T47D (cell line): ENCODE results near the gene IRX4.

Source experiments
- DNase-seq, 2 experiments: peaks; one replicate each; pipeline versions ENCODE4 v3.0.0 to v3.0.0-alpha.2; 2011 to 2012; ENCODE audit warnings: low read depth in 1 of 2, low spot score in 1 of 2
- JUND ChIP-seq: IDR thresholded peaks from 2 replicates; pipeline ENCODE4 v1.6.1; 2012; ENCODE audit warnings: low read depth
- in situ Hi-C: cut with HindIII; loops from 2 replicates; pipeline ENCODE4 v1.10.0; 2016; ENCODE audit warnings: low sequenced_read_pairs, low pct_unique_long_range_greater_than_20kb

Gene IRX4

DNA sequence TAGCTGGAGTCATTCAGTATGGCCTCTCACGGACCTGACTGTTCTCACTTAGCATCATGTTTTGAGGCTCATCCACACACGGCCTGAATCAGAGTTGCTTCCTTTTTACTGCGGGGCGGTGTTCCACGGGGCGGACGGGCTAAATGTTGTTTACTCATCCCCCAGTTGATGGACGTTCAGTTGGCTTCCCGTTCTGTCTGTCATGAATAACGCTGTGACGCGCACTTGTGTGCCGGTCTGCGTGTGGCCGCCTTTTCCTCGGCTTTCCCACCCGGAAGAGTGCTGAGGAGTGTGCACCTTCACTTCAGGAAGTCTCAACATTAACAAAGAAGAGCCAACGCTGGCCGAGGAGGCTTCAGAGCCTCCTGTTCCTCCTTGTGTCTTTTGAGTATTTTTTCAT is 39.0 kb upstream of the IRX4 start:
- in situ Hi-C loops, result no loop called here
- no peak for DNase-seq
- TF ChIP-seq JUND, result no peak

DNA sequence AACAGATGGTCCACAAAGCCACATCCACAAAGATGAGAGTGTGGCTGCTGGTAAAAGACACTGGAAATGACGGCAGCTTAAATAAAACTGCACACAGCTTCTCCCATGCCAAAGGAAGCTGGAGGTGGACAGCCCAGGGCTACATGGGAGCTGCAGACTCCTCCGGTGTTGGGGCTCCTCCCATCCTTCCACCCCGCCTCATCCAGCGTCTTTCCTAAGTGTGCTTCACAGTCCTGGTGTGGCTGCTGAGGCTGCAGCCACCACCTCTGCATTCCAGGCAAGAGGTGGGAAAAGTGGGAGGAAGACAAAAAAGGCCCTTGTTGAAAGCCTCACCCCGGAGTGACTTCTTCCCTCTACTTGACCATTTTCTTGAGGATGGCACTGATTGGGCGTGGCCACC is 37.0 kb upstream of the IRX4 start:
- no peak for TF ChIP-seq JUND
- in situ Hi-C loops, result no loop called here
- DNase-seq, result no peak

DNA sequence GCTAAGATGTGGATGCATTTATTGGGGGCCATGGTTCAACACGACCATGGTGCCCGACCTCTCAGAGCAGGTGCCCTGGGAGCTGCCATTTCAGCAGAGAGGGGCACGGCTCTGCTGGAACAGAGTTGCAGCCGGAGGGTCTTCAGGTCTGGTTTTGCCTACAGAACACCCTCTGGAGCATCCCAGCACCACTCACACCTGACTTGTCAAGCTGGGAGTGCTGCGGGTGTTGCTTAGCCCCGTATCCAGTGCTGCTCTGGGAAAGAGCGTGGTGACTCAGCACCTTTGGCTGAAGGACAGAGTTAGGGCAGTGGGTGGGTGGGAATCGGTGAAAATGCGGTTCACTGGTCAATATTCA is 36.5 kb upstream of the IRX4 start:
- no peak for DNase-seq
- no peak for TF ChIP-seq JUND
- in situ Hi-C loops, result no loop called here

DNA sequence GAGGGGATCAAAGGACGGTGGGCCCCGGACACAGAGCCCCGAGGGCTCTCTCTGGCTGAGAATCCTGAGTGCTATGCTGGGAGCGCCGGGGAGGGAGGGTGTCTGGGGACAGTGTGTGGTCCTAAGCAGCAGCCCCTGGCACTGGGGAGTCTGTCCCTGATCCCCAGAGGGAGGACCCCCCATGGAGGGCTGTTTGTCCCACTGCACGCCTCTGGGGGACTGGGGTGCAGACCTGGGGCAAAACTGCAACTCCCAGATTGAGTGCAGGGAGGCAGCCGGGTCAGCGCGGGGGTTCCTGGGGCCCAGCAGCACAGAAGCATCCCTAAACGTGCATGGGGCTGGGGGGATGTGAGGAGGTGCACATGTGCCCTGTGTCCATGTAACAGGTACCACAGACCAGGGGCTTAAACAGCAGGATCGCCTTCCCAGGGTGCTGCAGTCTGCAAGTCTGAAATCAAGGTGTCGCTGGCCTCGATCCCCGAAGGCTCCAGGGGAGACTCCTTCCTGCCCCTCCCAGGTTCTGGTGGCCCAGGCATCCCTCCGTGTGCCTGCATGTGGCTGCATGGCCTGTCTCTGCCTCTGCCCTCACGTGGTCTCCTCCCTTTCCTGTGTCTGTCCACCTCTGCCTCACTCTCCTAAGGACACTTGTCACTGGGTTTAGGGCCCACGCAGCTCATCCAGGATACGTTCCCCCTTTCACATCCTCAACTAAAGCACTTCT is 35.9 kb upstream of the IRX4 start:
- in situ Hi-C loops, result no loop called here
- TF ChIP-seq JUND, result no peak
- no peak for DNase-seq

DNA sequence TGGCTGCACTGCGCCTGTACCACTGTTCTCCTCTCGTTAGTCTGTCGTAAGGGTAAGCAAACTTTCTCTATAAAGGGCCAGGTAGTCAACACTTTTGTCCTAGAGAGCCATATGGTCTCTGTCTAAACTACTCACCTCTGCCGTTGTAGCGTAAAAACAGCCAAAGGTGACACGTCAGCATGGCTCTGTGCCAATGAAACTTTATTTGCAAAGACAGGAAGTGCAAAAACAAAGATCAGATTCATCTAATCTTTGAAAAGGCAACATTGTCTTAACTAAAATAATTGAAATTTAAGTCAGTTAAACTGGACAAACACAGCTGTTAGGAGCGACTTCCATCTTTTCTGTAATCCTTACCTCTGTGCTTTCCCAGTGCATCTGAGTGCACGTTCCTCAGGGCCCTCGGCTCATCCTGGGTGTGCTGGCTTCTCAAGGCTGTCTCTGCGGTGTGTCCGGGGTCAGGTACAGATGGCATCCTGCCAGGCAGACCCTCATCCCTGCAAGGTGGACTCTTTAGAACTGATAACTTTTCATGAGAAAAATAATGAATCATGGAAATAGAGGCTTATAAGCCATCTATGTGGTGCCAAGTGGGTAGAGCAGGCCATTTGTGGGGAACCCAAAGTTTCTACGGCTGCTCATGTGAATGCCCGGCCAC is 35.2 kb upstream of the IRX4 start:
- in situ Hi-C loops, result no loop called here
- DNase-seq, result peak in 1 of 2 experiments; percentile 10
- no peak for TF ChIP-seq JUND

DNA sequence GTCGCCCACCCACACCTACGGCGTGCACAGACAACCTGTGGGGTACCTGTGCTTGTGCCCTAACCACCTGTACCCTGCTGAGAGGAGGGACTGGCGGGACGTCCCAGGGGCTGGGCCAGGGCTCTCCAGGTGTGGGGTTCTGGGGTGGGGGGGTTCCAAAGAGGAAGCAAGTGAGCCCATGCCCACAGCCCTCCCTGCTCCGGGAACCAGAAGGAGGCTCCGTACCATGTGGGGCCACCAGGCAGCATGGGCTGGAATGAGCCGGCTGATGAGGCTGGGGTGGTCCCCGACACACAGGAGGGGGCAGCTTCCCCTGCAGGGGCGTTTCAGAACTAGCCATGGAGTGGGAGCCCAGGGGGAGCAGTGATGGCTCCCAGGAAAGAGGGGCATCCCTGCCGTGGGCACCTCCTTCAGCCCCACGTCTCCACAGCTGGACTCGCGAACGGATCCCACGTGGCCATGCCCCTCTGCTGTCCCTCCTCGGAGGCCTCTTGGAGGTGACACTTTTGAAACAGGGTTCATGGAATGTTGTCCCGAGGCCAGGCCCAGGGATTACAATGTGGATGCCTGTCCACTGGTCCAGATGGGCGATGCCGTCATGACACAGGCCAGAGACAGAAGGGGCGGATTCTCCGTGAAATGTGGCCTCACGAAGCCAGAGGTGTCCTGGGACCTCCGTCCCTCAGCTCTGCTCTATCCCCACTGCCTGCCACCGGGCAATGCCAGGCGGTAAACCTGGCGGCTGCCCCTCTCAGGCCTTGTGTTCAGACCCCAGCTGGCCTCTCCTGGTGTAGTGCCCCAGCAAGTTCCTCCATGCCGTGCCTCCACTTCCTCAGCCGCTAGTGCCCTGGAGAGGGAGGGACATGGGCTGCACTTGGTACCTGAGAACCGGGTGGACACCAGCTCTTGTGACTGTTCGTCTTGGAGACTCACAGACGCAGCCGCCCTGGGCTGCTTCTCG is 33.6 kb upstream of the IRX4 start:
- no peak for TF ChIP-seq JUND

DNA sequence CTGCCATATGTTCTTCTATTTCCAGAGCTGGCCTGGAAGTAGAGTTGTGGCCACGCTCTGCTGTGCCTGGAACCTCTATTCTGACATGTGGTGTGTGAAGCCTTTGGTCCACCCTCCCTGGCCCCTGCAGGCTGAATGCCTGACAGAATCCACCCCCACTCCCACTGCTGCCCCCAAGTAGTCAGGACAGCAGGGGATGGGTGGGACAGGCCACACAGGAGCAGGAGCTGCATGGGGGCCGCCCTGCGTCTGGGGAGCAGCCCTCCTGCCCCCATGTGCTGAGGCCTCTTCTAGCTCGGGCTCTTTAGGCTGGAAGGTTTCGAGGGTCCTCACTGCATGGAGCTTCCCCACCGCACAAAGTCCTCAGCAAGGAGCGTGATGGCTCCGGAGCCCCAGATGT is 32.6 kb upstream of the IRX4 start:
- DNase-seq, result no peak
- TF ChIP-seq JUND, result no peak

More for the DNA sequence above, 33.6 kb upstream of the IRX4 start:
- DNase-seq, result no peak
- in situ Hi-C loops, result no loop called here

DNA sequence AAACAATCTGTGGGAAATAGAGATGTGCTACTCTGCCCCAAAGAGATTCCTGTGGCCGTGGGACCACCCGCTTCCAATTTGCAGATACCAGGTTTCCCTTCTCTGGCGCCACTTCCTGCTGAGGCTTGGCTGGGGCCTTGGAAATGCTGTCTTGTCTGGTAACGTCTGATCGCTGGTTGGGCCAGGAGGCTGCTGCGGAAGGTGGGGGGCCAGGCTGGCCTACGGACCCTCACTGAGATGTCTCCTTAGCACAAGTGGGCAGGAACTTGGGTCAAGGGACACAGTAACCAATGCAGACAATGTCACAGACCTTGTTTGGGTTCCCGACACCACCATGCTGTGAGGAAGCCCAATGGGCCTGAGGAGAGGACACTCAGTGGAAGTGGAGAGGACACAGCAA is 31.7 kb upstream of the IRX4 start:
- TF ChIP-seq JUND, result no peak
- DNase-seq, result no peak
- in situ Hi-C loops, result no loop called here

More for the DNA sequence above, 32.6 kb upstream of the IRX4 start:
- in situ Hi-C loops, result no loop called here

DNA sequence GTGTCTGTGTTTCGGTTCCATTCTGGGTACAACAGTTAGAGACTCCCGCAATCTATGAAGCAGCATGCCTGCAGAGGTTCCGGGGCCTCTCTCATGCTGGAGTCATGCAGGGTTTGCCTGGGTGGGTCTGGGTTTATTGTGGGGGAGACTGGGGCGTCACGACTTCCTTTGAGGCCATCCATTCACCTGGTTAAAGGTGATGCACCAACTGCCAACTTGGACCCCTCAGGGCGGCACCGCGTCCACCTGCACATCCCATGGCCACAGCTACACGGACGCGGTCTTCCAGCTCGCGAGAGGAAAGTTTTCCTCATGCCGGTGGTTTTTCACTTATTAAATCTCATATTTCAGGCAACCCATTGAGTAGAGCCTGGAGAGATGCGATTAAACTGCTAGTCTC is 30.9 kb upstream of the IRX4 start:
- DNase-seq, result no peak
- no peak for TF ChIP-seq JUND
- in situ Hi-C loops, result no loop called here

DNA sequence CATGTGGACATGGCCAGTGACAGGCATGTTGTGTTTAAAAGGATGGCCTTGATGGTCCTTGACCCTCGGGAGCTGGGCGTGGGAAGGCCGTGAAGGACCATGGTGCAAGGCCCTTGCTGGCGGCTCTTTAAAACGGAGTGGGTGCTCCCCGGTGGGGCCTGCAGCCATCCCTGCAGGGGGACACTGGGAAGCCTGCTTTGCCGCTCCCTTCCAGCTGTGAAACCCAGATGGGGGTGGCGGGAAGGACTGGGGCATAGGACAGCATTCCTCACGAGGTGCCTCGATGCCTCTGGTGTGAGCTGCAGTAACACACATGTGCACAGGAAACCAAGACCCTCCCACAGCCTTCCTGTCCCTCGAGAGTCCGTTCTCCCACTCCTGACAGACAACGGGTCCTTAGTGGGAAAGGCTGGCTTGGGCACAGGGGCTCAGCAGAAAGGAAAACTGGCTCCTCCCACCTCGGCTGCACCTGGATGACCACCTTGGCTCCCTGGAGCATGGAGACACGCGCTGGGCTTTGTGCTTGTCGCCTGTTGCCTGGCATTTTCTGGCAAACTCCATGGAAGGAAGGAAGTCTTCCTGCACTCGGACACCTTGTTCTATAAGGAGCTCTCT is 30.3 kb upstream of the IRX4 start:
- no peak for DNase-seq
- in situ Hi-C loops, result no loop called here

DNA sequence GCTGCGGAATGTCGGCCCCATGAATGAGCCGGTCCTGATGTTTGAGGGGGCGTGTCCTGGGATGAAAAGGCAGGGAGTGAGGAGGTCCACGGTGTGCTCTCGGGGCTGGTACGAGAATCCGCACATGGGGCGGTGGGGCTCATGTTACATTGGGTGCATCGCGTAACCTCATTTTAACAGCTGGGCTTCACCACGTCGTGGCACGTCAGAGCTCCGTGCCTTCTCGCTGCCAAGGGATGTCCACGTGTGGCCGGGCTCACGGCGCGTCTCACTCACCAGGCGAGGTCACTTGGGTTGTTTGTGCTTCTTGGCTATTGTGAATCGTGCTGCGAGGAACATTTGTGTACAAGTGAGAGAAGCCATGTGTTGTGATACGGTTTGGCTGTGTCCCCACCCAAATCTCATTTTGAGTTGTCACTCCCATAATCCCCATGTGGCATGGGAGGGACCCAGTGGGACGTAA is 29.1 kb upstream of the IRX4 start:
- DNase-seq, result no peak
- no peak for TF ChIP-seq JUND
- in situ Hi-C loops, result no loop called here

More for the DNA sequence above, 30.3 kb upstream of the IRX4 start:
- TF ChIP-seq JUND, result no peak

DNA sequence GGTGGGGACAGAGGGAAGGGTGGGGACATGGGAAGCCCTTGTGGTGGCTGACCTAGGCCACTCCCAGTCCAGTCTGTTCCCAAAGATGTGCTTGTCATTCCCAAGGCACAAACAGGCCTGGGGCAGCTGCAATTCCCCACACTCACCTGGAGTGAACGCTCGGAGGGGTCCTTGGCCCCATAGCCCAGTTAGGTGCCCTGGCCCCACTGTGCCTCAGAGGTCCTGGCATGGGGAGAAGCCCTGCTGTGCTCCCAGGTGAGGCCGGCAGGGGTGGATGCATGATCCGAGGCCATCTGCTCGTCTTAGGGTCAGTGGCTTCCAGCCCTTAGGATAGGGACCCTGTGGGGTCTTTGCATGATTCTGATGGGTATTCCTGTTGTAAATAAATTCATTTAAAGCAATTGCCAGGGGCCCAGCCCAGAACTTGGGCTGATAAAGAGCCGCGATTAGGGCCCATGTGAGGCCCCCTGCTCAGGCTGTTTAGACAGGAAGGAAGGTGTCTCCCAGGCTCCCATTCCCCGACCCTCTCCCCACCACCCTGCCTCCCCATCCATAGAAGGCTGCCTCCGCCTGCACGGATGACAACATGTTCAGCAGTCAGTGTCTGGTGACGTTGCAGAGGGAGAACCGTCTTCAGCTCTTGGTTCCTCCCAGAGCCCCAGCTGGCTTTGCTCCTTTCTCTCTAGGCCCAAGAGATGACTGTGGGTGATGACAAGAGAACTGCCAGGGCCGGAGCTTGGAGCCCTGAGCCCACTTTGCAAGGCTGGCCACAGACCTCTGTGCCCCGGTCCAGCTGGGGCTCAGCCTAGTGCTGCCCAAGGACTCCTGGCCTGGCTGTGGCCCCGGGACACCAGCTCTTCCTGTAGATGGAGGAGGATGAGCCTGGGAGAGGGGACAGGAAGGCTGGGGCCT is 28.4 kb upstream of the IRX4 start:
- DNase-seq, result no peak
- TF ChIP-seq JUND, result no peak
- in situ Hi-C loops, result no loop called here
